Measurements from ENCODE around the gene SLC39A11.

- TF ChIP-seq MXI1 (conservative IDR thresholded peaks at IDR 0.05; ENCODE audit: poor library complexity, severe bottlenecking) (no peak), CTCF (IDR thresholded peaks at IDR 0.05; ENCODE audit: poor library complexity, severe bottlenecking) (no peak), EP300 (conservative IDR thresholded peaks at IDR 0.05; ENCODE audit: poor library complexity, severe bottlenecking) (no peak), POLR2AphosphoS5 (IDR thresholded peaks at IDR 0.05) (no peak), EZH2 (IDR thresholded peaks at IDR 0.05; ENCODE audit: borderline replicate concordance, insufficient read depth, low read length, poor library complexity, severe bottlenecking) (no peak), SMC3 (conservative IDR thresholded peaks at IDR 0.05; ENCODE audit: poor library complexity) (no peak), REST (IDR thresholded peaks at IDR 0.05; ENCODE audit: borderline replicate concordance) (no peak), RAD21 (conservative IDR thresholded peaks at IDR 0.05) (no peak)
Measured at GRCh38 chr17:72825218-72825617, 267.3 kb downstream of the SLC39A11 start.
